Epithelial cell of prostate (primary cell): Measurements from ENCODE around the gene UBB.

ENCODE experiments used
- DNase-seq: peaks from one replicate; pipeline ENCODE4 v3.0.0-alpha.2; 2011; ENCODE audit warnings: low read depth, low spot score
- H3K27ac ChIP-seq: fragments of 450-650 bp; 2 replicates; pipeline ENCODE4 v1.5.1; 2017; ENCODE audit warnings: mild to moderate bottlenecking

Gene UBB

DNA sequence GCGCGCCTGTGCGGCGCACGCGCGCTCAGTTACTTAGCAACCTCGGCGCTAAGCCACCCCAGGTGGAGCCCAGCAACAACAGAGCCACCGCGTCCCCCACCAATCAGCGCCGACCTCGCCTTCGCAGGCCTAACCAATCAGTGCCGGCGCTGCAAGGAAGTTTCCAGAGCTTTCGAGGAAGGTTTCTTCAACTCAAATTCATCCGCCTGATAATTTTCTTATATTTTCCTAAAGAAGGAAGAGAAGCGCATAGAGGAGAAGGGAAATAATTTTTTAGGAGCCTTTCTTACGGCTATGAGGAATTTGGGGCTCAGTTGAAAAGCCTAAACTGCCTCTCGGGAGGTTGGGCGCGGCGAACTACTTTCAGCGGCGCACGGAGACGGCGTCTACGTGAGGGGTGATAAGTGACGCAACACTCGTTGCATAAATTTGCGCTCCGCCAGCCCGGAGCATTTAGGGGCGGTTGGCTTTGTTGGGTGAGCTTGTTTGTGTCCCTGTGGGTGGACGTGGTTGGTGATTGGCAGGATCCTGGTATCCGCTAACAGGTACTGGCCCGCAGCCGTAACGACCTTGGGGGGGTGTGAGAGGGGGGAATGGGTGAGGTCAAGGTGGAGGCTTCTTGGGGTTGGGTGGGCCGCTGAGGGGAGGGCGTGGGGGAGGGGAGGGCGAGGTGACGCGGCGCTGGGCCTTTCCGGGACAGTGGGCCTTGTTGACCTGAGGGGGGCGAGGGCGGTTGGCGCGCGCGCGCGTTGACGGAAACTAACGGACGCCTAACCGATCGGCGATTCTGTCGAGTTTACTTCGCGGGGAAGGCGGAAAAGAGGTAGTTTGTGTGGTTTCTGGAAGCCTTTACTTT lies at the start of gene UBB:
UBB (plus strand) TSS at position 452 of the 856 bp plus-strand sequence. CDS start 817 bp downstream, outside the sequence.
- DNase-seq, result peak; percentile 96

DNA sequence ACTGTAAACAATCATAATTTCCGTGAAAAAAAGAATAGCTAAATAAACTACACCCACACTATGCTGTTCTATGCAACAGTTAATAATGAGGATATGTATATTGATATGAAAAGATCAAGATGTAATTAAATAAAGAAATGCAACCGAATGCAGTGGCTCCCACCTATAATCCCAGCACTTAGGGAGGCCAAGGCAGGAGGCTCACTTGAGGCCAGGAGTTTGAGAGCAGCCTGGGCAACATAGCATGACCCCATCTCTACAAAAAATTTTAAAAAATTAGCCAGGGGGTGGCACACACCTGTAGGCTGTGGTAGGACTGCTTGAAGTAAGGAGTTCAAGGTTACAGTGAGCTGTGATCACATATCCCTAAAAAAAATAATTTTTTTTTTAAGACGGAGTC lies 42.5 kb upstream of the UBB start:
- no peak for DNase-seq
- no peak overlapping the region for H3K27ac ChIP-seq

More for the DNA sequence above, at the start of gene UBB:
- H3K27ac ChIP-seq, result peak within 1 kb of the TSS; percentile 88

DNA sequence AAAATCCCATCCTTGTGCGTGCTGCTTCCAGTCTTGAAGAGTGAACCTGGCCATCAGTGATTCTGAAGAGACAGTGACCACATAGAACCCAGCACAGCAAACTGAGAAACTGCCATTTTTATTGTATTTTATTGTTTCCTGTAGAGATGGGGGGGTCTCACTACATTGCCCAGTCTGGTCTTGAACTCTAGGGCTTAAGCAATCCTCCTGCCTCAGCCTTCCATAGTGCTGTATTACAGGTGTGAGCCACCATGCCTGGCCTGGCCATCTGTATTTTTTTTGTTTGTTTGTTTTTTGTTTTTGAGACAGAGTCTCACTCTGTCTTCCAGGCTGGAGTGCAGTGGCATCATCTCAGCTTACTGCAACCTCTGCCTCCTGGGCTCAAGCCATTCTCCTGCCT lies 41.5 kb upstream of the UBB start:
- no peak overlapping the region for H3K27ac ChIP-seq
- no peak for DNase-seq

DNA sequence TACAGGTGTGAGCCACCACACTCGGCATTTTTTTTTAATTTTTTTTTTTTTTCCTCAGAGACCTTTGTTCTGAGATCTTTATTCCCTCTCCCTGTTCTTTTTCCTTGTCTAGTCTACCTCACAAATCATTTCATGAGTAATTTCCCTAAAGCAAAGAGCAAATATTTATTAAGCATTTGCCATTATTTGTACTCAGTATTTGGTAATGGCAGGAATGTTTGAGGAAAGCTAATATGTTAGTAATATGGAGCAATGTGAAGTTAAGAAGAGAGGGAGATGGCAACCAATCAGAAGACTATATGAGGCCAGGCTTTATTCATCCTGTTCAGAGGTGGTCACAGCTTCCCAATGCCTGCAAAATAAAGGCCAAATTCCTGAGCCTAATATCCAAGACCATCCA lies 40.9 kb upstream of the UBB start:
- DNase-seq, result no peak
- no peak overlapping the region for H3K27ac ChIP-seq

DNA sequence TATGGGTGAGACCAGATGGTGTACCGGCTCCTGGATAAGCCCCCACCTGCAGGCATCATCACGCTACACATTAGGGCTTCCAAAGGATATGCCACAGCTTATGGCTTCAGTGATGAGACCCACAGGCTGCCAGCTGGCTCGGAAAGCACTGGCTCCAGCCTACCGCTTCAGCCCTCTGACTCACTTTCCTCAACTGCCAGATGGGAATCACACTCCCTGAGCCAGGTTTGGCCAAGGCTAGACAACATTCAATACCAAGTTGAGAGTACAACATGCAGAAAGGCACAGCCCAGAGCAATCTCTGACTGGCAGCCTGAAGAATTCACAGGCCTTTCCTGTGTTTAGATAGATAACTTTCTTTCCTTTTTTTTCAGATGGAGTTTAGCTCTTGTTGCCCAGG lies 37.9 kb upstream of the UBB start:
- no peak for DNase-seq
- no peak overlapping the region for H3K27ac ChIP-seq

DNA sequence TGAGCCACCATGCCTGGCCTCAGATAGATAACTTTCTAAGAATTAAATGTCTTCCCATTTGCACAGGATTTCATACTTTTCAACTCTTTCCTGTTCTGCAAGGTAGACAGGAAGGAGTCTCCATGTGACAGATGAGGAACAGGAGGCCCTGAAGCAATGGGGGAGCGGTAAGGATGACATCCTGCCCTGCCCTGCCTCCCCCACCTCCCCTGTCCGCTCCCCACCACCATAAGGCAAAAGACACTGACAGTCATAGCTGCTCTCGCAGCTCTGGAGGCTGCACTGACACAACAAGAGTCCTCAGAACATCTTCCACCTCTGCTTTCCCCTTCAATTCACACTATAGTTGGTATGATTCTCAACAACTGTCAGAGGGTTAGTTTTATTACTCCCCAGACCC lies 37.3 kb upstream of the UBB start:
- H3K27ac ChIP-seq, result no peak overlapping the region
- DNase-seq, result no peak

DNA sequence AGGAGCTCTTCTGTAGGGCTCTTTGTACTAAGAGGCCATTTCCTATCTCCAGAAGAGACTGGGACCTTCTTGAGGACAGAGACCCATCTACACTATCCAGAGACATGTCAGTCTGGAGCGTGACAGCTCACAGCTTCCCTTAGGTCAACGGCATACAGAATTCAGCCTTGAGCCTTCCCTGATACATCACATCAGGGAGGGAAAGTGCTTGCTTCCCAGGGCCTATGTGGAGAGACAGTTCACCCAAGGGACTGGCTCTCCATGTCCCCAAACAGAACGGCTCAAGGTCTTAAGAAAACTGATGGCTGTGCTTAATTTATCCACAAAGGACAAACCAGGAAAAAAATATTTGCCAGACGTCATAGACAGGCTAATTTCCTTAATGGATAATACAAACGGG lies 35.3 kb upstream of the UBB start:
- H3K27ac ChIP-seq, result no peak overlapping the region
- DNase-seq, result no peak

DNA sequence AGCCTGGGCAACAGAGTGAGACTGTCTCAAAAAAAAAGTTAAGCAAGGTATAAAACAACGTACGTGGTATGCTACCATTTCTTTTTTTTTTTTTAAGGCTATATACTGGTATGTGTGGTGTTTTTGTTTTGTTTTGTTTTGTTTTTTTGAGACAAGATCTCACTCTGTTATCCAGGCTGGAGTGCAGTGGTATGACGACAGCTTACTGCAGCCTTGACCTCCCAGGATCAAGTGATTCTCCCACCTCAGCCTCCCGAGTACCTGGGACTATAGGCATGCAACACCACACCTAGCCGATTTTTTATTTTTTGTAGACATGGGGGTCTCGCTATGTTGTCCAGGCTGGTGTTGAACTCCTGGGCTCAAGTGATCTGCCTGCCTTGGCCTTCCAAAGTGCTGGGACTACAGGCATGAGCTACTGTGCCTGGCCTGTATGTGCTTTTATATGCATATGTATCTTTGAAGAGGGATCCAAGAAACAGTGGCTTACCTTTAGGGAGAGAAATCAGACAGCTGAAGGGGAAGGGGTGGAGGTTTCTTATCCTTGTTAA lies 34.1 kb upstream of the UBB start:
- DNase-seq, result no peak
- no peak overlapping the region for H3K27ac ChIP-seq

DNA sequence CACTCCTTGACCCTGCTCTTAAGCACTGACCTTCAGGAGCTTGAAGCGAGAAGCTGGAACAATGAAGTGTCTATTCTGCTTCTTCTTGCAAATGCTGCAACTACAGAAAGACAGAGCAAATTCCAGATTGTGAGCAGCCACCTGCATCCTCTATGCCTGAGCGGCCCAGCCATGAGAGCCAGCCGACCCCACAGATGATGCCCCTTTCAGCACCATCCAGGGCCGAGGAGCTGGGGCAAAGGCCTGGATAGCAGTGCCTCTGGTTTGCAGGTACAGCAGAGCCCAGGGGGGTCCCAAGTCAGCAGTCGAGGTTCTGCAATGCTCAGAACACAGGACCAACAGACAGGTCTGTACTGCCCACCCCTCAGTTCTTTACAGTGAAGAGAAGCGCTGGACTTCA lies 32.3 kb upstream of the UBB start:
- no peak for DNase-seq
- H3K27ac ChIP-seq, result no peak overlapping the region

DNA sequence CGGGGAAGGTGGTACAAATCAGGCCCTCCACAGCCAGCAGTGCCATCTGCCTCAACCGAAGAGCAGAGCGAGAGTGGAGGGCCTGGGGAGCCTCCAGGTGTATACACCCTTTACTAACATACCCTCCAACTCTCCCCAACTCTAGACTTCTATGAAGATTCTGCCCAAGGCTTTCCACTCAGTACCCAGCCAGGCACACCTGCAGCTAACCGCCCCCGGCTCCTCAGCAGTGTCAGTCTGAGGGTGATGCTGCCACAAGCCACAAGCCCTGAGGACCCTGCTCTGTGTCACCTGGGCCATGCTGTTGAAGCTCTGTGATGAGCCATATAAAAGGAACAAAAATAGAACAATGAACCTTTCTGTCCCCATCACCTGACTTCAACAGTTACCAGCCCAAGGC lies 31.5 kb upstream of the UBB start:
- no peak overlapping the region for H3K27ac ChIP-seq
- DNase-seq, result no peak

DNA sequence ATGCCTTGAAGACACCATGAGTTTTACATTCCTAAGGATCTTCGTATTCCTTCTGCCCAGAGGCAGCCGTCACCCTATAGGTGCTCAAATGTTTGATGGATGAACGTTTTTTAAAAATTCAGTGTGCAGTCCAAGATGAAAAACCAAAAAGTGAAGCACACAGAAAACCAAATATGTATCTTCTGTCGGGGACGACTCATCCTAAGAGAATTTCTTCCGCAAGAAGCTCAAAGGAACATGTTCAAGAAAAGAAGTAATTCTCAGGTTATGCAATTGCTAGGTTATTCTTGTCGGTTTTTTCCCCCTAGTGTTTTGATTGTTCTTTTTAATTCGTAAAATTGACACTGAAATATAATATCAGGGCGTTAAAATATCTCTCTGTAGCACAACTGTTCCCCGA lies 29.1 kb upstream of the UBB start:
- no peak overlapping the region for H3K27ac ChIP-seq
- DNase-seq, result no peak

DNA sequence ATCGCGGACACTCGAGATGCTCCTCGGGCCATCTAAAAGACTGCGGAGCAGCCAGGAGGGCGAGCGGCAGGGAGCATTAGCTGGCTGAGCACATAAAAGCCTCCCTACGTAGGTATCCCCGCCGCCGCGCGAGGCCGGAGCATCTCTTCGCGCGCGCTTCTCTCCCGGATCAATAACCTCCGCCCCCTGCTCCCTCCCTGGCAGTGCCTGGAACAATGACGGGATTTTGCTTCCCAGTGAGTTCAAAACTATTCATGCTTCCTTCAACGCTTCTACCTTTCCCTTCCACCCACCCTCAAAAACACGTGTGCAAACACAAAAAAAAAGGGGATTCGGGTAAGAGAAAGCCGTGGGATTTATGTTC lies 28.6 kb upstream of the UBB start:
- no peak overlapping the region for H3K27ac ChIP-seq
- DNase-seq, result no peak

DNA sequence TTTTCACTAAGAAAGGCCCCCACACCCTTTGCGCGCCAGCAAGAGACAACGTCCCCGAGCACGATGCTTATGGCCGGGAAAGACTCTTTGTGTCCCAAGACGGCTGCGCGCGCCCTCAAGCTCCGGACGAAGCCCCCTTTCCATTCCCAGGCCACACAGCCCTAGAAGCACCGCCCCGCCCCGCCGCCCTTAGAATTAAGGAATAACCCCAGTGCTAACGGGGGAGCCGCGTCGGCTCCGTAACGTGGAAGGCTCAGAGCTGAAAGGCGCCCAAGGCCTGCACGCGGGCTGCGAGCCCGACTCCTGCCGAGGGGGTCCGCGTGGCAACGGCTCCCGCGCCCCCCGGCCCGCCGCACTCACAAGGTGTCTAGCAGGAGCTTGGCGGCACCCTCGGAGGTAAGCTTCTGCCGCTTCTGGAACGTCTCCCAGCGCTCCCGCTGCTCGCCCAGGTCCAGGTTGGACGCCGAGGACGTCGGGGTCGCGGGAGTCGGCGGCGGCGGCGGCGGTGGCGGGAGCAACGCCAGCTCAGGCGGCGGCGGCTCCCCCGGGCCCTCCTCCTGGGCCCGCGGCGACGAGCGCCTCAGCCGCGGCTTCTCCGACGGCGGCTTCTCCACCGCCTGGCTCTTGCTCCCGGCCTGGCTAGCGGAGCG lies 28.1 kb upstream of the UBB start:
- H3K27ac ChIP-seq, result no peak overlapping the region
- no peak for DNase-seq

DNA sequence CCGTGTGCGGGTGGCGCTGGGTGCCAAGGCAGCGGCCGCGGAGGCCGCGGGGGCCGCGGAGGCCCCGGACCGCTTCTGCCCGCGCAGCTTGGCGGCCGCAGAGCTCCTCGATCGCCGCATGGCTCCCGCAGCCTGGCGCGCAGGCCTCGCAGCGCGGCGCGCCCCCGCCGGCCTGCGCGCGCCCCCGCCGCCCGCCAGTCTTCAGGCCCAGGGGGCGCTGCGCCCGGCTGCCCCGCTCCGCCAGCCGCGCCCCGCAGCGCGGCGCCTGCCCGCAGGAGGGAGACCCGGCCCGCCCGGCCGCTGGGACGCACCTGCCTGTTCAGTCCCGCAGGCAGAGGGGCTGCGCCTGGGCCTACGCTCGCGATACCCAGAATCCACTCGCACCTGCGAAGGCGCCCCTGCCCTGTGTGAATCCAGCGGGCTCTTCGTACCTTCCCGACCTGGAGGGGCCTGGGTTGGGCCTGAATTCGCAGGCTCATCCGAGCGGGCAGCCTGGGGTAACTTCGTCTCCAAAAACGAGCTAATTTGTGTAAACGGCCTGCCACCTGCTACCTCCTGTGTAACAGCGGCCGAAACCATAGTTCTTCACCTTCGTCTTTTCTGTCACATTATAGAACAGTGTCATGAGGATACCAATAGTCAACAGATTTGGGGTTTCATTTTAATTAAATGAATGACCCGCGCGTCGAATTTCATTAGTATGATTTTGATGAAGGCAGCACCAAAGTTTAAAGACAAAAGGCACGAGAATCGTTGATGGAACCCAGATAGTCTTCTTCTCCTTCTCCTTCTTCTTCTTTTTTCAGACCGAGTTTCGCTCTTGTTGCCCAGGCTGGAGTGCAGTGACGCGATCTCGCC lies 27.3 kb upstream of the UBB start, which contains the start of gene CENPV:
CENPV (minus strand) TSS at position 153 of the 858 bp plus-strand sequence; CDS start at position 120, 33 bp downstream.
- no peak within 1 kb of the TSS for H3K27ac ChIP-seq
- no peak for DNase-seq

DNA sequence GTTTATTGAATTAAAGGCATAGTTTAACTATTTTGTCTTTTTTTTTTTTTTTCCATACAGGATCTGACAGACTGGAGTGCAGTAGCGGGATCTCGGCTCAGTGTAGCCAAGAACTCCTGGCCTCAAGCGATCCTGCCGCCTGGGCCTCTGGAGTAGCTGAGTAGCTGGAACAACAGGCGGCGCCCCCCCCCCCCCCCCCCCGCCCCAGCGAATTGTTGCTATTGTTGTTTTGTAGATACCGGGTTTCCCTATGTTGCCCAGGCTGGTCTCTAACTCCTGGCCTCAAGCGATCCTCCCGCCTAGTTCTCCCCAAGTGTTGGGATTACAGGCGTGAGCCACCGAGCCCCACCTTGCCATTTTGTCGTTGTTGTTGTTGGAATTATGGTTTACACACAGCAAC lies 26.3 kb upstream of the UBB start:
- no peak for DNase-seq

DNA sequence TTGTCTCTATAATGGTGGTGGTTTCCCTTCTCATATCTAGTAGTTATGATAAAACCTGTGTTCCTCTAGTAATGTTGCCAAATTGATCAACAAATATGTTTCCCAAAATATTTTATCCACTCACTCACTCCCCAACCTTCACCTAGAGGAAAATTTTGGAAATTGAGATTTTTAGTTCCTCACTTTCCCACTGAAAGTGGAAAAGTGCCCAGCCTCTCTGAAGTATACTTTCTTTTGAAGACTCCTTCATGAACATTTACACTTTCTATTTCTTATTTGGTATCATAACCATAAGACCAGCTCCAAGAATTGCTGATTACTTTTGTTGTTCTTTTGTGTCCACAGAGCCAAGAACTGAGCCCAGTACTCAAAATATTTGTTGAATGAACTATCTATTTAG lies 22.5 kb upstream of the UBB start:
- DNase-seq, result no peak
- no peak overlapping the region for H3K27ac ChIP-seq

More for the DNA sequence above, 26.3 kb upstream of the UBB start:
- no peak overlapping the region for H3K27ac ChIP-seq

DNA sequence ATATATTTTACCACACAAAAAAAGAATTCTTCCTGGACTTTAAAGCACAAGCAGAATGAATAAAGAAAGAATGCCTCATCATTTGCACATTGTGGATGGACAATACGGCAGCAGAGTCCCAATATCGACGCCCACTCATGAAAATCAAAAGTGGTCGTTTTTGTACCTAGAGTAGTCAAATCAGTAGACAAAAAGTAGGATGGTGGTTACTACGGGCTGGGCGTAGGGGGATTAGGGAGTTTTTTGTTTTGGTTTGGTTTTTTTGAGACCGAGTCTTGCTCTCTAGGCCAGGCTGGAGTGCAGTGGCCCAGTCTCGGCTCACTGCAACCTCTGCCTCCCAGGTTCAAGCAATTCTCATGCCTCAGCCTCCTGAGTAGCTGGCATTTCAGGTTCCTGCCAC lies 19.0 kb upstream of the UBB start:
- no peak overlapping the region for H3K27ac ChIP-seq
- no peak for DNase-seq

DNA sequence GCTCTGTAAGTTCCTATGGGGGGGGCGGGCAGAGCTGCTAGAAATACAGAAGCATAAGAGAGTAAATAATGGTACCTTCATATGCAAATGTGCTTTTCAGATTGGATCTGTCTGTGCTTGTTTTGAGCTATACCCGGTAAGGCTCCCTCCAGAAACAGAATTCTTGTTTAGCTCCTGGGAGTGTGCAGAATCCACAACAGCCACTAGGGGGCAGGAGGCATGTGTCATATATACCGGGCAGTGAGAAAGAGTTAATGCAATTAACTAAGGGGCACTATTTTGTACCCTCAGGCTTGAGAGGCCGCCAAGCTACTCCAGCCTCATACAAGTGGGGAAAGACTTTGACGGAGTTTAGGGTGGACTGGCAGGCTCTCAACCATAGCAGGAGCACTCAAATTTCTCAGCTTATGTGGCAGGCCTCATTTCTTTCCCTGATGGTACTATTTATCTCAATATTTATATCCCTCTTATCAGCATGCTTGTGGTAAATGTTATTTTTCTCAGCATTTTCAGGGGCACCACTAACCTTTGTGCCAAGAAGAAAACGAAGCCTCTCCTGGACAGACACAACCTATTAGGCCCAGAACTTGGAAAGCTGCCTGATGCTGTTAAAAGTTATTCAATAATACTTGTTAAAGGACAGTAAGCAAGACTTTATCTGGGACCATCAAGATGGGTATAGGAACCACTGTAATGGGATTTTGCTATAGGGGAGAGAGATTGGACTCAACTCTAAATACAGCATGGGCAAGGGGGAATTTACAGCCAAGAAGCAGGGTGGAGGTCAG lies 16.9 kb upstream of the UBB start:
- DNase-seq, result no peak
- H3K27ac ChIP-seq, result no peak overlapping the region

DNA sequence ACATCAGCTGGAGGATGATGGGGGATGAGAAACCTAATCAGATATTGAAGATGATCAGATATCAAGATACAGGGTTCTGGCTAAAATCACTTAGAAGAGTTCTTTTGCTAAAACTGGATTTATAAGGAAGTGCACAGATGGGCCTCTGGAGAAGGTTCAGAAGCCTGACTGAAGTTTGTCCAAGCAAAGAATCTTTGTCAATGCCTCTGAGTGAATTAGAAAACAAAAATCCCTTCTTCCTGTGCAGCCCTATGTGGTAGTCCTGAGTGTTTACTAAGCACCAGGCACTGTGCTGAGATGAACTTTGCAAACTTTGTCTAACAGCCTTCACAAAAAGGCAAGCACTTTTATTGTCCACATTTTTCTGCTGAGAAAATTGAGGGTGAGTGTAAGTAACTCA lies 16.3 kb upstream of the UBB start:
- H3K27ac ChIP-seq, result no peak overlapping the region
- no peak for DNase-seq

DNA sequence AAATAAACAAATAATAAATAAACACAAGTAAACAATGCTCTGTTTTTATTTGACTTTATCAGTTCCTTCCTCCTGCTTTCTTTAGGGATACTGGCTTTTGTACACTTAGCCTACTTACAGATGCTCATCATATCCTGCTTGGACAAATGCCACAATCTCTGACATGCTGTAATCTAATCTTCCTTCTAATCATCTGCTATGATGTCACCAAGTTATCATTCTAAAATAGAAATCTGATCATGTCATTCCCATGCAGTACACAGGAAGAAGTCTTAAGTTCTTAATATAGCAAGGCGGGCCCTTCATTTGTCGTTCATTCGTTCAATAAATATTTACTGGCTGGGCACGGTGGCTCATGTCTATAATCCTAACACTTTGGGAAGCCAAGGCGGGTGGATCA lies 9.1 kb upstream of the UBB start:
- no peak for DNase-seq
- no peak overlapping the region for H3K27ac ChIP-seq
